ENCODE data around the gene DZANK1.

Gene DZANK1

GRCh38 chr20:18466894-18467730 lies at the start of gene DZANK1, which contains the start of gene POLR3F:
TSS of gene DZANK1 (minus strand) at chr20:18467030. CDS start at chr20:18465358, 1,672 bp downstream.
TSS of gene POLR3F (plus strand) at chr20:18467390. CDS start at chr20:18467507, 117 bp downstream.
- H3K4me3 ChIP-seq (ENCODE audit: low read depth, low read length): peak within 1 kb of the TSS; percentile 96
- in situ Hi-C loops (cut with HindIII; ENCODE audit: low sequenced_read_pairs): no loop called here
- TF ChIP-seq, protein P1, sequence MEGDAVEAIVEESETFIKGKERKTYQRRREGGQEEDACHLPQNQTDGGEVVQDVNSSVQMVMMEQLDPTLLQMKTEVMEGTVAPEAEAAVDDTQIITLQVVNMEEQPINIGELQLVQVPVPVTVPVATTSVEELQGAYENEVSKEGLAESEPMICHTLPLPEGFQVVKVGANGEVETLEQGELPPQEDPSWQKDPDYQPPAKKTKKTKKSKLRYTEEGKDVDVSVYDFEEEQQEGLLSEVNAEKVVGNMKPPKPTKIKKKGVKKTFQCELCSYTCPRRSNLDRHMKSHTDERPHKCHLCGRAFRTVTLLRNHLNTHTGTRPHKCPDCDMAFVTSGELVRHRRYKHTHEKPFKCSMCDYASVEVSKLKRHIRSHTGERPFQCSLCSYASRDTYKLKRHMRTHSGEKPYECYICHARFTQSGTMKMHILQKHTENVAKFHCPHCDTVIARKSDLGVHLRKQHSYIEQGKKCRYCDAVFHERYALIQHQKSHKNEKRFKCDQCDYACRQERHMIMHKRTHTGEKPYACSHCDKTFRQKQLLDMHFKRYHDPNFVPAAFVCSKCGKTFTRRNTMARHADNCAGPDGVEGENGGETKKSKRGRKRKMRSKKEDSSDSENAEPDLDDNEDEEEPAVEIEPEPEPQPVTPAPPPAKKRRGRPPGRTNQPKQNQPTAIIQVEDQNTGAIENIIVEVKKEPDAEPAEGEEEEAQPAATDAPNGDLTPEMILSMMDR (IDR thresholded peaks at IDR 0.05; ENCODE audit: low read depth, low read length, missing control alignments): no peak
- DNase-seq (ENCODE audit: low read depth): peak; percentile 92

GRCh38 chr20:18515973-18516372 lies 49.1 kb upstream of the DZANK1 start:
- no peak for DNase-seq (ENCODE audit: low read depth)
- no peak overlapping the region for H3K4me3 ChIP-seq (ENCODE audit: low read depth, low read length)
- TF ChIP-seq, protein P1 (IDR thresholded peaks at IDR 0.05; ENCODE audit: low read depth, low read length, missing control alignments): no peak
- in situ Hi-C loops (cut with HindIII; ENCODE audit: low sequenced_read_pairs): no loop called here

GRCh38 chr20:18514127-18514526 lies 47.3 kb upstream of the DZANK1 start:
- in situ Hi-C loops (cut with HindIII; ENCODE audit: low sequenced_read_pairs): no loop called here
- no peak overlapping the region for H3K4me3 ChIP-seq (ENCODE audit: low read depth, low read length)
- DNase-seq (ENCODE audit: low read depth): no peak
- TF ChIP-seq, protein P1 (IDR thresholded peaks at IDR 0.05; ENCODE audit: low read depth, low read length, missing control alignments): no peak

GRCh38 chr20:18513208-18513607 lies 46.4 kb upstream of the DZANK1 start:
- TF ChIP-seq, protein P1 (IDR thresholded peaks at IDR 0.05; ENCODE audit: low read depth, low read length, missing control alignments): no peak
- no peak for DNase-seq (ENCODE audit: low read depth)
- no peak overlapping the region for H3K4me3 ChIP-seq (ENCODE audit: low read depth, low read length)
- in situ Hi-C loops (cut with HindIII; ENCODE audit: low sequenced_read_pairs): no loop called here

- in situ Hi-C loops (cut with HindIII; ENCODE audit: low sequenced_read_pairs): no loop called here
Observed at GRCh38 chr20:18511571-18511970, 44.7 kb upstream of the DZANK1 start.

More at GRCh38 chr20:18511571-18511970, 44.7 kb upstream of the DZANK1 start:
- TF ChIP-seq, protein P1 (IDR thresholded peaks at IDR 0.05; ENCODE audit: low read depth, low read length, missing control alignments): no peak
- DNase-seq (ENCODE audit: low read depth): no peak
- H3K4me3 ChIP-seq (ENCODE audit: low read depth, low read length): no peak overlapping the region

Measured in astrocyte of the cerebellum (primary cell).